Subcutaneous abdominal adipose tissue (tissue), 5 donors: ENCODE results near the gene SPINK1.
"Not testable (repeated sequence)": the region's sequence is repeated elsewhere in the genome, so short reads cannot be mapped to it uniquely, and the experiment has no call there.

Source experiments
- H3K27ac ChIP-seq: one replicate; pipeline ENCODE4 v1.7.0; 2013; ENCODE audit warnings: low read depth, mild to moderate bottlenecking, inconsistent platforms, low read length, moderate library complexity
- H3K27me3 ChIP-seq, 5 donors: one replicate each; pipeline ENCODE4 v1.7.0; 2013; ENCODE audit warnings: low read length in 5 of 5, inconsistent platforms in 1 of 5; ENCODE audit not compliant: control insufficient read depth in 5 of 5, insufficient read depth in 4 of 5
- H3K36me3 ChIP-seq, 5 donors: one replicate each; pipeline ENCODE4 v1.7.0; 2013; ENCODE audit warnings: low read length in 5 of 5; ENCODE audit not compliant: control insufficient read depth in 5 of 5, insufficient read depth in 5 of 5
- H3K4me1 ChIP-seq, 5 donors: one replicate each; pipeline ENCODE4 v1.7.0; 2013; ENCODE audit warnings: low read length in 5 of 5, mild to moderate bottlenecking in 3 of 5, moderate library complexity in 1 of 5; ENCODE audit not compliant: control insufficient read depth in 5 of 5, insufficient read depth in 5 of 5
- H3K4me3 ChIP-seq, 5 donors: one replicate each; pipeline ENCODE4 v1.7.0; 2013; ENCODE audit warnings: low read length in 5 of 5, low read depth in 1 of 5
- H3K9ac ChIP-seq, 5 donors: one replicate each; pipeline ENCODE4 v1.7.0; 2013; ENCODE audit warnings: low read length in 5 of 5, mild to moderate bottlenecking in 4 of 5, moderate library complexity in 3 of 5
- H3K9me3 ChIP-seq, 5 donors: one replicate each; pipeline ENCODE4 v1.7.0; 2013; ENCODE audit warnings: low read length in 5 of 5; ENCODE audit not compliant: control insufficient read depth in 5 of 5
- donor health status: healthy.
- donor health status: healthy.
- donor health status: healthy.
- donor health status: healthy.
- donor health status: healthy.

SPINK1 gene, protein sequence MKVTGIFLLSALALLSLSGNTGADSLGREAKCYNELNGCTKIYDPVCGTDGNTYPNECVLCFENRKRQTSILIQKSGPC

DNA sequence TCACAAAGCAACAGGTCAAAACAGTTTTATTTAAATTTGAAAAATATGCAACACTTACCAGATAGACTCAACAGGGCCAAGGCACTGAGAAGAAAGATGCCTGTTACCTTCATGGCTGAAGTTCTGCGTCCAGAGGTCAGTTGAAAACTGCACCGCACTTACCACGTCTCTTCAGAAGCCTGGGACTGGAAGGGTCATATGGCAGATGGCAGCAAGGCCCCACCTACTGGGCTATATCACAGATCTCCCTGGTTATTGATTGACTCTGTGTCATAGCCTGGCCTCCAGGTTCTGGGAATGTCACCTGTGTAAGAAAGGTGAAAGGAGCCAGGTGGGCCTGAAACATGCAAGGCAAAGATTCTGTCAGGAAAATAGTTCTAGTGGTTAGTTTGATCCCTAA, at the start of gene SPINK1:
Gene SPINK1 (minus strand): TSS at position 207 of the 400 bp plus-strand sequence. CDS start 94 bp downstream, at position 113.
- no peaks in the 10 kb centered on the region for H3K9me3 ChIP-seq
- no peaks in the 10 kb centered on the region for H3K27me3 ChIP-seq
- H3K4me3 ChIP-seq, result no peak within 1 kb of the TSS
- H3K9ac ChIP-seq, result no peak within 1 kb of the TSS
- H3K4me1 ChIP-seq, result no peaks in the 10 kb centered on the region
- H3K27ac ChIP-seq, result no peak within 1 kb of the TSS
- H3K36me3 ChIP-seq, result no peaks in the 10 kb centered on the region

DNA sequence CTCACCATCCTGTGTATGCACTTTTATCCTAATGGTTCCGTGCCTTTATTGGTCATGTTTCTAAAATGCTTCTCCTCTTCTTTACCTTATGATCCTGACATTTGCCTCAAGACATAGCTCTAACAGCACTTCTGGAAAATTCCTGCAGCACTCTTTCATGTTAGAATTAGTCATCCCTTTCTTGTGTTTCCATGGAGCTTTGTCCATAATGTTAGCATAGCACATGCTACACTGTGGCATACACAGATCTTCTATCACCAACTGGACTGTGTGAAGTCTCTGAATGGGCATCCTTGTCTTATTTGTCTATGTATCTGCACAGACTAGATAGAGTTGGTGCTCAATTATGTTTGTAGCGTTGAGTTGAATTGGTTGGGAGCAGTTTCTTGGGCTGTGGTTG, 49.0 kb upstream of the SPINK1 start:
- no peaks in the 10 kb centered on the region for H3K27me3 ChIP-seq
- no peaks in the 10 kb centered on the region for H3K36me3 ChIP-seq
- H3K9ac ChIP-seq, result no peak overlapping the region
- no peaks in the 10 kb centered on the region for H3K4me1 ChIP-seq
- no peaks in the 10 kb centered on the region for H3K9me3 ChIP-seq
- no peak overlapping the region for H3K27ac ChIP-seq
- H3K4me3 ChIP-seq, result no peak overlapping the region

DNA sequence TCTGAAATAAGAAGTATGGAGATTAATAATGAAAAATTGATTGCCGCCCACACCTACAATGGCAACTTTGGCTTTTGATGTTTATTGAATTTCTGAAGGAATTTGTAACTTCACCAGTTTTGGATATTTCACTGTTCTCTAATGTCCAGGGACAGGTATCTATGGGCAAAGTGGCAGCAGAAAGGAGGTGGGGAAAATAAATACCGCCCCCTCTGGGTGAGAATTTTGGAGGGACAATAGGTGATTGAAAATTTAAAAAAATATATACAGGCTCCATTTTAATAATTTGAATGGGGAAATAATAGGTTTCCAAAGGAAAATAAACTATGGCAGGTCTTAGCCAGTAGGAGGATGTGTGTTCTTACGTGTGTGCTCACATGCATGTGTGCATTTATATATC, 48.3 kb upstream of the SPINK1 start:
- no peaks in the 10 kb centered on the region for H3K27me3 ChIP-seq
- H3K36me3 ChIP-seq, result no peaks in the 10 kb centered on the region
- H3K4me1 ChIP-seq, result no peaks in the 10 kb centered on the region
- H3K4me3 ChIP-seq, result no peak overlapping the region
- no peak overlapping the region for H3K27ac ChIP-seq
- no peaks in the 10 kb centered on the region for H3K9me3 ChIP-seq
- H3K9ac ChIP-seq, result no peak overlapping the region

DNA sequence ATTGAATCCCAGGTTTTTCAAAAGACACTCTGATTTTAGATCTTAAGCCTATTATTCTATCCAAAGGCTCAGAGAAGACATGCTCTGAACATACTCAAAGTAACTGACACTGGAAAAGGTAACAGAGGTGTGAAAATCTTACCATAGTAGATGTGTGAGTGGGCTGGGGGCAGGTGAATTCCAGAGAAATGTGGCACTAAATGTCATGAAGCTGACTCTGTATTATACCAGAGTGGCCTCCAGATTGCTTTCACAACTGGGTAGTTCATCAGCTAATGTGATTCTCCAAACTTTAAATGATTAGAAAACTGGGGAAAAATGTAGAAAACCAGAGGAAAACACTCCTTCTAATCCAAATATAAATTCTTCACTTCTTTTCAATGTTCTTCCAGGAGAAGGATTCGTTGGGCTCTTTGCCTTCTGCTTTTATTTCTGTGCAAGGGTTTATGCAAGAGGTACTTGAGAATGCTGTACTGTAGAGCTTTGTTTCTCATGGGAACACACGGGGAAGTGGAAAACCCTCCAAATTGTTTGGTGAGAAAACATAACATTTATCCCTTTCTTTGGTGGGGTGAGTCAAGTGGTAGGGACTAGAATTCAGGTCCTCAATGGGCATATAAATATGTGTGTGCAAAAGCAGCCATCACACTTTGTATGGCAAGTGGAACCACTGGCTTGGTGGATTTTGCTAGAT, 46.7 kb upstream of the SPINK1 start, which contains the start of gene SCGB3A2:
Gene SCGB3A2 (plus strand): TSS at position 646 of the 694 bp plus-strand sequence. CDS start 93 bp downstream, outside the sequence.
- H3K4me3 ChIP-seq, result no peak within 1 kb of the TSS
- no peak within 1 kb of the TSS for H3K9ac ChIP-seq
- no peak within 1 kb of the TSS for H3K27ac ChIP-seq
- no peaks in the 10 kb centered on the region for H3K9me3 ChIP-seq
- H3K27me3 ChIP-seq, result no peaks in the 10 kb centered on the region
- no peaks in the 10 kb centered on the region for H3K4me1 ChIP-seq
- H3K36me3 ChIP-seq, result no peaks in the 10 kb centered on the region

DNA sequence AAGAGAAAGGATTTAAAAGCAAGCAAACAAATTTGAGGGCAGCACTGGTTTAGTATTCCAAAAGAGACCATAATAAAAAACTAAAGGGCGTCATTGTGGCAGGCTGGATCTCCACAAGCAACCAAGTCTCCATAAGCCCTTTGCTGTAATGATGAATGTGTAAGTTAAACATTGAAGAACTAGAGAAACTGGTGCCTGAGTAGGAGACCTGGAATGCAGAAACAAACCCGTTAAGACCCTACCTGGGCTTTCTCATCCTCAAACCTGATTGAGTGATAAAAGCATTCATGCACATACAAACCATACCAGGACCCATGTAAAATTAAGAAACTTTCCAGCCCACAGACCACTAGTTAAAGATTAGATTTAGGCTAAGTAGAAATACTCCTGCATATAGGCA, 45.2 kb upstream of the SPINK1 start:
- no peak overlapping the region for H3K27ac ChIP-seq
- no peaks in the 10 kb centered on the region for H3K4me1 ChIP-seq
- no peaks in the 10 kb centered on the region for H3K9me3 ChIP-seq
- no peaks in the 10 kb centered on the region for H3K36me3 ChIP-seq
- no peak overlapping the region for H3K4me3 ChIP-seq
- no peaks in the 10 kb centered on the region for H3K27me3 ChIP-seq
- no peak overlapping the region for H3K9ac ChIP-seq

DNA sequence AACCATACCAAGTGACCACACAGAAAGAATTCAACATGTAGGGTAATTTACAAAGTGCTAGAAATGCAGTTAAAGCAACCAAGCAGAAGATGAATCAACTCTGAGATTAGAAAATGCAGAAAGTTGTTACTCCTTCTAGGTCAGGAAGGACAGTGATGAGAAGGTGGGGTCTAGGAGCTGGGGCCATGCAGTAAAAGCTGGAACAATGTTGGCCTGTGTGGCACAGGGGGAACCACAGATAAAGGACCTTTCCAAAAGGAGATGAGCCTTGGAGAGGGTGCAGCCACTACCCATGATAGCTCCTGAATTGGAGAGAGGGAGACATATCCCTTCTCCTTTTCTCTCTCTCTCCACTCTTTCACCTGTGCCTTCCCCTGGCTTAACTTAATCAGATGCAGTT, 44.7 kb upstream of the SPINK1 start:
- no peaks in the 10 kb centered on the region for H3K9me3 ChIP-seq
- H3K9ac ChIP-seq, result no peak overlapping the region
- no peaks in the 10 kb centered on the region for H3K36me3 ChIP-seq
- H3K27me3 ChIP-seq, result no peaks in the 10 kb centered on the region
- no peaks in the 10 kb centered on the region for H3K4me1 ChIP-seq
- no peak overlapping the region for H3K4me3 ChIP-seq
- H3K27ac ChIP-seq, result no peak overlapping the region

DNA sequence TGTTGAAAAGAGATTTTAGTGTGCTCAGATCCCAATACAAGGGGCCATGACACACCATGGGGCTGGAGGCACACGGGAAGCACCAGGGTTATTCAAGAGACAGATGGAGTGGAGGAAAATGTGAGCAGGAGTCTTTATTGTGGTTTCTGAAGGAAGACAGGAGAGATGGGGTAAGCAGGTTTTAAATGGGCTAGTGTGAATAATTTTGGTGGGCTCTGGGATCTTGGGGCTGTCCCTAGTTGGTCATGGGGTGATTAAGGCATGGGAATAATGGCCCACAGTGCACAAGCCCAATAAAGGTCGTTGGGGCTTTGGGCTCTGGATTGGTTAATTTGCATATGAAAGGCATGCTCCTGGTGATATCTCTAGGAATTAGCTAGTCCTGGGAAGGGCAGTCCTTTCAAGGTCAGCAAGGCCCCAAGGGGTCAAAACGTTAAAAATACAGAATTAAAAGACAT, 43.5 kb upstream of the SPINK1 start:
- Histone ChIP-seq H3K4me3 (no peak overlapping the region), H3K9ac (no peak overlapping the region), H3K36me3 (no peaks in the 10 kb centered on the region), H3K27me3 (no peaks in the 10 kb centered on the region), H3K4me1 (no peaks in the 10 kb centered on the region), H3K27ac (no peak overlapping the region), H3K9me3 (no peaks in the 10 kb centered on the region)

DNA sequence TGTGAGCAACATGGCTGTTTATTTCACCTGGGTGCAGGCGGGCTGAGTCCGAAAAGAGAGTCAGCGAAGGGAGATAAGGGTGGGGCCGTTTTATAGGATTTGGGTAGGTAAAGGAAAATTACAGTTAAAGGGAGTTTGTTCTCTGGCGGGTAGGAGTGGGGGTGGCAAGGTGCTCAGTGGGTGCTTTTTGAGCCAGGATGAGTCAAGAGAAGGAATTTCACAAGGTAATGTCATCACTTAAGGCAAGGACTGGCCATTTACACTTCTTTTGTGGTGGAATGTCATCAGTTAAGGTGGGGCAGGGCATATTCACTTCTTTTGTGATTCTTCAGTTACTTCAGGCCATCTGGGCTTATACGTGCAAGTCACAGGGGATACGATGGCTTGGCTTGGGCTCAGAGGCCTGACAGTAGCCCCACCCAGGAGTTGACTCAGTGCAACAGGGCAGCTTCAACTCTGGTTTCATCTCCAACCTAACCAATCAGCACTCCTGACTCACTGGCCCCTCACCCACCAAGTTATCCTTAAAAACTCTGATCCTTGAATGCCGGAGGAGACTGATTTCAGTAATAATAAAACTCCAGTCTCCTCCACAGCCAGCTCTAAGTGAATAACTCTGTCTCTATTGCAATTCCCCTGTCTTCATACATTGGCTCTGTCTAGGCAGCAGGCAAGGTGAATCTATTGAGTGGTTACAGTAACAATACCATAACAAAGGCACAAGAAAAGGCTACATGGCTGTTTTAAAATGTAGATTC, 42.8 kb upstream of the SPINK1 start:
- not testable (repeated sequence) for H3K36me3 ChIP-seq, H3K4me1 ChIP-seq, H3K27me3 ChIP-seq, H3K9ac ChIP-seq, H3K4me3 ChIP-seq, H3K9me3 ChIP-seq, H3K27ac ChIP-seq

DNA sequence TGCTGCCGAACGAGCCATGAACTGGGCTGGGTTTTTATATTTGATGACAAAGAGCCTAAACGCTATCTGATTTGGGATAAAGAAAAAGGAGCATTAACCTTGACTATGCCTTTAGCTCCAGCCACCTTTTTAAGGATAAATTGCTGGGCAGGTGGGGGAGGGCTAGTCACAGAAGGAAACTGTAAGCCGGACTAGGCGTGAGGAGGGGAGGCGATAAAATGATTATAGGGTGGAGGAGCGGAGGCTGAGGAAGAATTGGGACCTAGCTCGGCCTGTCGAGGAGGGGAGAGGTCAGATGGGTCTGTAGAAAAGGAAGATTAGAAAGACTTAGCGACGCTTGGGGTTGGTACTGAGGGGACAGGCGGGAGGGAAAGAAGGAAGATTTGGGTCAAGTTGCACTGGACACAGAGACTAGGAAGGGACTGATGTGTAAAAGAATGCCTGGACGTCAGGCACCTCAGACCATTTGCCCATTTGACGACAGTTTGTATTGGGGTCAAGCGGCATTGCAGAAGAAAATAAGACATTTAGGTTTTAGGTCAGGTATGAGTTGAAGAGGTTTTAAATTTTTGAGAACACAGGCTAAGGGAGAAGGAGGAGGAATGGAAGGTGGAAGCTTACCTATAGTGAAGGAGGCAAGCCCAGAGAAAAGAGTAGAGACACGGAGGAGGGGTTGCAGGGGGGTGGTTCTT, 41.4 kb upstream of the SPINK1 start:
- H3K4me1 ChIP-seq, H3K36me3 ChIP-seq, H3K27me3 ChIP-seq, H3K9me3 ChIP-seq, H3K9ac ChIP-seq, H3K4me3 ChIP-seq, H3K27ac ChIP-seq: not testable (repeated sequence)

DNA sequence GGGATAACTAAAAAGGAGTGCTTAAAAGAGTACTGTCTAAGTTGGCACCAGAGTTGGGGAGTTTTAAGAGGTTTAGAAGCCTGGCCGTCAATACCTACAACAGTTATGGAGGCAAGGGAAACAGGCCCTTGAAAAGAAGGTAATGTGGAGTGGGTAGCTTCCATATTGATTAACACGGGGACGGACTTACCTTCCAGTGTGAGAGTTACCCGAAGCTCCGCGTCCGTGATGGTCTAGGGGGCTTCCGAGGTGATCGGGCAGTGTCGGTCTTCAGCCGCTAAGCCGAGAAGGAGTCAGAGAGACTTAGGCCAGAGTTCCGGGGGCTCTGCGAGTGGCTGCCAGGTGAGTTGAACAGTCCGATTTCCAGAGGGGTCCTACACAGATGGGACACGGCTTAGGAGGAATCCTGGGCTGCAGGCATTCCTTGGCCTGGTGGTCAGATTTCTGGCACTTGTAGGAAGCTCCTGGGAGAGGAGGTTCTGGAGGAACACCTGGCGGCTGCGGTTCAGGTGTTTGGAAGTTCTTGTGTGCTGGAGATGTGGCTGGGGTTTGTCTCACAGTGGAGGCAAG, 40.6 kb upstream of the SPINK1 start:
- H3K4me3 ChIP-seq, H3K27ac ChIP-seq, H3K9me3 ChIP-seq, H3K4me1 ChIP-seq, H3K27me3 ChIP-seq, H3K36me3 ChIP-seq, H3K9ac ChIP-seq: not testable (repeated sequence)
